CD4-positive, alpha-beta T cell (primary cell): Measurements from ENCODE around the gene TULP4. TPM values are rescaled to one million over a fixed set of nuclear protein-coding genes. Genes with fewer than 3 reads are reported as not detected.

Source experiments
- ATAC-seq: fragments of 200-7000 bp; cut with Tn5 transposase; one replicate; pipeline ENCODE4 v1.10.0; 2022; ENCODE audit warnings: mild to moderate bottlenecking; ENCODE audit not compliant: poor library complexity
- CTCF ChIA-PET: fragments of 350-600 bp; sonication (Branson Sonifier 250); formaldehyde crosslinking; loops from one replicate; lab custom pipeline; 2021; ENCODE audit warnings: antibody characterized with exemption, inconsistent platforms; lab: Charles Lee
- POLR2A ChIA-PET: fragments of 350-600 bp; sonication (Branson Sonifier 250); formaldehyde crosslinking; loops from one replicate; lab custom pipeline; 2021; ENCODE audit warnings: antibody characterized with exemption, inconsistent platforms; lab: Charles Lee
- DNase-seq, 14 experiments: peaks; one replicate each; pipeline ENCODE4 v3.0.0-alpha.2; 2013 to 2020; ENCODE audit warnings: mixed read lengths in 2 of 14
- H3K27ac ChIP-seq, 2 donors: one replicate each; pipeline versions ENCODE4 v1.5.1 to v1.7.0; 2013; ENCODE audit warnings: low read length in 2 of 2, low read depth in 1 of 2, mild to moderate bottlenecking in 1 of 2
- H3K27me3 ChIP-seq, 2 experiments: 1 replicate in 1 of 2; 2 replicates in 1 of 2; pipeline versions ENCODE4 v1.6.1 to v1.7.0; 2013; ENCODE audit warnings: low read length in 2 of 2, control low read depth in 1 of 2, mild to moderate bottlenecking in 1 of 2, moderate library complexity in 1 of 2; ENCODE audit not compliant: insufficient read depth in 2 of 2, control insufficient read depth in 1 of 2
- H3K36me3 ChIP-seq: one replicate; pipeline ENCODE4 v1.6.1; 2013; ENCODE audit warnings: low read length, control low read depth; ENCODE audit not compliant: insufficient read depth
- H3K4me1 ChIP-seq: one replicate; pipeline ENCODE4 v1.6.1; 2013; ENCODE audit warnings: low read length, control low read depth; ENCODE audit not compliant: insufficient read depth
- H3K4me3 ChIP-seq: one replicate; pipeline ENCODE4 v1.5.1; 2013; ENCODE audit warnings: mild to moderate bottlenecking, low read length, moderate library complexity
- H3K9me3 ChIP-seq, 2 experiments: 1 replicate in 1 of 2; 2 replicates in 1 of 2; pipeline versions ENCODE4 v1.6.1 to v1.7.0; 2013; ENCODE audit warnings: low read length in 2 of 2, mild to moderate bottlenecking in 2 of 2, control low read depth in 1 of 2, moderate library complexity in 1 of 2; ENCODE audit not compliant: control insufficient read depth in 1 of 2, insufficient read depth in 1 of 2
- H3K27ac Mint-ChIP-seq: one replicate; pipeline ENCODE4 v1.8.0; 2020; ENCODE audit warnings: mixed read lengths
- H3K27me3 Mint-ChIP-seq: one replicate; pipeline ENCODE4 v1.8.0; 2021; ENCODE audit warnings: mixed read lengths
- H3K36me3 Mint-ChIP-seq: one replicate; pipeline ENCODE4 v1.8.0; 2021; ENCODE audit warnings: low read depth, mixed read lengths
- H3K4me1 Mint-ChIP-seq: one replicate; pipeline ENCODE4 v1.8.0; 2021; ENCODE audit warnings: low read depth, mixed read lengths
- H3K4me3 Mint-ChIP-seq: one replicate; pipeline ENCODE4 v1.8.0; 2020; ENCODE audit warnings: mild to moderate bottlenecking, mixed read lengths
- H3K9me3 Mint-ChIP-seq: one replicate; pipeline ENCODE4 v1.8.0; 2020; ENCODE audit warnings: mixed read lengths
- intact Hi-C, 2 experiments: fragments of 100-400 bp; cut with DNase I in 1 of 2; cut with micrococcal nuclease in 1 of 2; formaldehyde crosslinking; loops; one replicate each; pipeline versions ENCODE4 v1.15.1 to v1.9.0; 2023 to 2025; cut with DNase I, micrococcal nuclease
- total RNA-seq, 174 experiments: library from RNA in 2 of 174; stranded (reverse) in 2 of 174; gene quantifications; one replicate each; pipeline ENCODE4 v1.2.3 and lab custom pipeline; 2021 to 2026
- TF ChIP-seq, protein P1 (sequence below): fragments of 200-600 bp; IDR thresholded peaks from one replicate; pipeline ENCODE4 v1.8.0; 2022; ENCODE audit warnings: antibody characterized with exemption, mild to moderate bottlenecking

The TULP4 gene
- total RNA-seq, 2 experiments from 2014 or later = 66.1 to 68.2 TPM

DNA sequence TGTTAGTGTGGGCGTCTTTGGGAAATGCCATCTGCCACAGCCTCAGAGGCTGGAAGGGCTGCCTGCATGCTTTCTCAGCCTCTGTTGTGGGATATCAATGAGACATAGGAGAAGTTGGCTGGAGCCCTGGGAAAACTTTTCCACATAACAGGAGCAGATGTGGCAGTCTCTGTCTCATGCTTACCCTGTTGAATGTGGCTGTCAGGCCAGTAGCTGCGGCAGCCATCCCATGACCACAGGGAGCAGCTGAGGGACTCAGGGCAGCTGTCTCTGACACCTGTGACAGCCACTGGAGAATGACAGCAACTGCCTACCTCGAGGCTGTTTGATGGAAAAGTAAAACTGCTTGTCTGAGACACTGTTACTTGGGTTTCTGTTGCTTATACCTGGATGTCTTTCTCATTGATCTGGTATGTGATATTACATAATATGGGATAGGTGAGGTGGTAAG, 64.4 kb downstream of the TULP4 start:
- CTCF ChIA-PET = no interaction called here
- POLR2A ChIA-PET = no interaction called here
- H3K4me1 ChIP-seq = no peaks in the 10 kb centered on the region
- H3K4me3 Mint-ChIP-seq = no peak overlapping the region
- no peaks in the 10 kb centered on the region for H3K36me3 Mint-ChIP-seq
- TF ChIP-seq, protein P1, sequence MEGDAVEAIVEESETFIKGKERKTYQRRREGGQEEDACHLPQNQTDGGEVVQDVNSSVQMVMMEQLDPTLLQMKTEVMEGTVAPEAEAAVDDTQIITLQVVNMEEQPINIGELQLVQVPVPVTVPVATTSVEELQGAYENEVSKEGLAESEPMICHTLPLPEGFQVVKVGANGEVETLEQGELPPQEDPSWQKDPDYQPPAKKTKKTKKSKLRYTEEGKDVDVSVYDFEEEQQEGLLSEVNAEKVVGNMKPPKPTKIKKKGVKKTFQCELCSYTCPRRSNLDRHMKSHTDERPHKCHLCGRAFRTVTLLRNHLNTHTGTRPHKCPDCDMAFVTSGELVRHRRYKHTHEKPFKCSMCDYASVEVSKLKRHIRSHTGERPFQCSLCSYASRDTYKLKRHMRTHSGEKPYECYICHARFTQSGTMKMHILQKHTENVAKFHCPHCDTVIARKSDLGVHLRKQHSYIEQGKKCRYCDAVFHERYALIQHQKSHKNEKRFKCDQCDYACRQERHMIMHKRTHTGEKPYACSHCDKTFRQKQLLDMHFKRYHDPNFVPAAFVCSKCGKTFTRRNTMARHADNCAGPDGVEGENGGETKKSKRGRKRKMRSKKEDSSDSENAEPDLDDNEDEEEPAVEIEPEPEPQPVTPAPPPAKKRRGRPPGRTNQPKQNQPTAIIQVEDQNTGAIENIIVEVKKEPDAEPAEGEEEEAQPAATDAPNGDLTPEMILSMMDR = no peak
- H3K27me3 ChIP-seq = no peaks in the 10 kb centered on the region
- H3K27ac ChIP-seq = no peak overlapping the region
- H3K36me3 ChIP-seq = no peaks in the 10 kb centered on the region
- intact Hi-C loops = no loop called here
- H3K27ac Mint-ChIP-seq = no peak overlapping the region
- H3K9me3 Mint-ChIP-seq = no peaks in the 10 kb centered on the region
- no peaks in the 10 kb centered on the region for H3K9me3 ChIP-seq
- no peak for ATAC-seq
- no peak overlapping the region for H3K4me3 ChIP-seq
- no peaks in the 10 kb centered on the region for H3K27me3 Mint-ChIP-seq
- no peak for DNase-seq
- H3K4me1 Mint-ChIP-seq = peaks cover 22% of the 10 kb centered on the region

GRCh38 chr6:158377860-158378259, 65.6 kb downstream of the TULP4 start:
- intact Hi-C loops = no loop called here
- no peaks in the 10 kb centered on the region for H3K36me3 Mint-ChIP-seq
- H3K4me3 Mint-ChIP-seq = no peak overlapping the region
- H3K27me3 Mint-ChIP-seq = no peaks in the 10 kb centered on the region
- DNase-seq = no peak
- peaks cover 31% of the 10 kb centered on the region for H3K4me1 Mint-ChIP-seq
- ChIA-PET POLR2A (no interaction called here), CTCF (no interaction called here)
- Histone ChIP-seq H3K4me3 (no peak overlapping the region), H3K27ac (no peak overlapping the region), H3K36me3 (no peaks in the 10 kb centered on the region), H3K27me3 (no peaks in the 10 kb centered on the region), H3K9me3 (no peaks in the 10 kb centered on the region), H3K4me1 (no peaks in the 10 kb centered on the region)
- TF ChIP-seq, protein P1 = no peak
- H3K9me3 Mint-ChIP-seq = no peaks in the 10 kb centered on the region
- ATAC-seq = no peak
- H3K27ac Mint-ChIP-seq = no peak overlapping the region

DNA sequence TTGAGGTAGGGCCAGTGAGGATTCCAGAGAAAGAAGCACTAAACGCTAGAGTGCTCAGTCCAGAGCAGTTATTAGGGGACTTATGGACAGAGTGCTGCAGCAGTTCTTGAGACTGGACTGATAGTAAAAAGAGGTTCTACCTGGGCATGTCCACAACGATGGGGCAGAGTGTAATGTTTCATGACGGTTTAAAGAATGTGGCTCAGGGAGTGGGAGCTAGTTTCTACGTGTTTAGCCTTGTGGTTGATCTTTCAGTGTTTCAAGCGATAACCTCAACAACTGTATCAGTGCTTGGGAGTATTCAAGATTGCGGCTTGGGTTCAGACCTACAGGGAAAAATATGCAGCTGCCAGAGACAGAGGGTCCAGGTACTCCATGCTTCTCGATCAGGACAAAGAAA, 67.1 kb downstream of the TULP4 start:
- Histone ChIP-seq H3K4me1 (no peaks in the 10 kb centered on the region), H3K36me3 (no peaks in the 10 kb centered on the region), H3K4me3 (no peak overlapping the region), H3K27ac (no peak overlapping the region), H3K27me3 (no peaks in the 10 kb centered on the region), H3K9me3 (no peaks in the 10 kb centered on the region)
- no peaks in the 10 kb centered on the region for H3K9me3 Mint-ChIP-seq
- DNase-seq = no peak
- H3K36me3 Mint-ChIP-seq = no peaks in the 10 kb centered on the region
- POLR2A ChIA-PET = no interaction called here
- H3K4me1 Mint-ChIP-seq = peaks cover 40% of the 10 kb centered on the region
- no peaks in the 10 kb centered on the region for H3K27me3 Mint-ChIP-seq
- no peak overlapping the region for H3K27ac Mint-ChIP-seq
- CTCF ChIA-PET = no interaction called here
- H3K4me3 Mint-ChIP-seq = no peak overlapping the region
- ATAC-seq = no peak
- TF ChIP-seq, protein P1 = no peak
- intact Hi-C loops = no loop called here
